Thyroid gland (tissue), 4 donors: ENCODE results near the gene BMP6.

ENCODE experiments used
- CTCF ChIP-seq, 6 experiments: fragments of 200-600 bp in 3 of 6; fragments of 450-650 bp in 3 of 6; sonication (generic) in 3 of 6; IDR thresholded peaks; one replicate each; pipeline ENCODE4 v1.5.1; 2016 to 2019; ENCODE audit warnings: antibody characterized with exemption in 6 of 6, mild to moderate bottlenecking in 2 of 6, inconsistent platforms in 1 of 6, moderate library complexity in 1 of 6
- POLR2A ChIP-seq, 2 donors: fragments of 450-650 bp; IDR thresholded peaks; one replicate each; pipeline ENCODE4 v1.6.1; 2017; ENCODE audit warnings: antibody characterized with exemption in 2 of 2, mild to moderate bottlenecking in 2 of 2, moderate library complexity in 1 of 2

- TF ChIP-seq CTCF (IDR thresholded peaks at IDR 0.05), result no peak
- TF ChIP-seq POLR2A (IDR thresholded peaks at IDR 0.05), result no peak
Measured at GRCh38 chr6:7786214-7786661, 60.3 kb downstream of the BMP6 start.
